Neural progenitor cell (in vitro differentiated cells): ENCODE data around the gene FOXG1. TPM values are rescaled to one million over a fixed set of nuclear protein-coding genes. Genes with fewer than 3 reads are reported as not detected.

Source experiments
- DNase-seq: peaks from one replicate; pipeline ENCODE4 v3.0.0-alpha.2; 2016; ENCODE audit warnings: low spot score
- H2AFZ ChIP-seq: fragments of 200-600 bp; sonication (generic); replicated peaks from 2 replicates; pipeline ENCODE4 v1.6.1; 2016; ENCODE audit warnings: antibody characterized with exemption
- H3F3A ChIP-seq: fragments of 200-600 bp; sonication (generic); 2 replicates; pipeline ENCODE4 v1.6.1; 2016; ENCODE audit warnings: antibody characterized with exemption, low read depth
- H3K27ac ChIP-seq: fragments of 200-600 bp; sonication (generic); 2 replicates; pipeline ENCODE4 v1.5.1; 2016; ENCODE audit warnings: mild to moderate bottlenecking
- H3K27me3 ChIP-seq: fragments of 200-600 bp; sonication (generic); 2 replicates; pipeline ENCODE4 v1.6.1; 2016; ENCODE audit warnings: mild to moderate bottlenecking, moderate library complexity
- H3K36me3 ChIP-seq: fragments of 200-600 bp; sonication (generic); 2 replicates; pipeline ENCODE4 v1.5.1; 2016
- H3K4me1 ChIP-seq: fragments of 200-600 bp; sonication (generic); 2 replicates; pipeline ENCODE4 v1.6.1; 2016; ENCODE audit warnings: mixed run types
- H3K4me2 ChIP-seq: fragments of 200-600 bp; sonication (generic); 2 replicates; pipeline ENCODE4 v1.6.1; 2016
- H3K4me3 ChIP-seq: fragments of 200-600 bp; sonication (generic); 2 replicates; pipeline ENCODE4 v1.5.1; 2016
- H3K79me2 ChIP-seq: fragments of 200-600 bp; sonication (generic); 2 replicates; pipeline ENCODE4 v1.6.1; 2016; ENCODE audit warnings: low read depth
- H3K9ac ChIP-seq: fragments of 200-600 bp; sonication (generic); 2 replicates; pipeline ENCODE4 v1.6.1; 2016
- H3K9me3 ChIP-seq: fragments of 200-600 bp; sonication (generic); 2 replicates; pipeline ENCODE4 v1.5.1; 2016; ENCODE audit warnings: low read depth
- H4K20me1 ChIP-seq: fragments of 200-600 bp; sonication (generic); 2 replicates; pipeline ENCODE4 v1.6.1; 2016; ENCODE audit warnings: low read depth
- H3K27ac Mint-ChIP-seq: 3 replicates; pipeline ENCODE4 v1.8.0; 2021; ENCODE audit warnings: mixed read lengths
- H3K27me3 Mint-ChIP-seq: 2 replicates; pipeline ENCODE4 v1.8.0; 2022; ENCODE audit warnings: low read depth, mild to moderate bottlenecking, inconsistent platforms, moderate library complexity, mixed read lengths; ENCODE audit not compliant: insufficient read depth
- H3K36me3 Mint-ChIP-seq: 3 replicates; pipeline ENCODE4 v1.8.0; 2021; ENCODE audit warnings: mixed read lengths
- H3K4me1 Mint-ChIP-seq: 3 replicates; pipeline ENCODE4 v1.8.0; 2021; ENCODE audit warnings: mixed read lengths
- H3K4me3 Mint-ChIP-seq: 3 replicates; pipeline ENCODE4 v1.8.0; 2021; ENCODE audit warnings: mild to moderate bottlenecking, moderate library complexity, mixed read lengths
- H3K9me3 Mint-ChIP-seq: 3 replicates; pipeline ENCODE4 v1.8.0; 2020; ENCODE audit warnings: mixed read lengths
- CTCF ChIP-seq: fragments of 200-600 bp; sonication (generic); IDR thresholded peaks from 2 replicates; pipeline ENCODE4 v1.5.1; 2017; ENCODE audit warnings: antibody characterized with exemption, mild to moderate bottlenecking
- EZH2 ChIP-seq: fragments of 200-600 bp; sonication (generic); IDR thresholded peaks from 2 replicates; pipeline ENCODE4 v1.6.1; 2017; ENCODE audit warnings: antibody characterized with exemption, mild to moderate bottlenecking, moderate library complexity
- EZH2phosphoT487 ChIP-seq: fragments of 200-600 bp; sonication (generic); IDR thresholded peaks from 2 replicates; pipeline ENCODE4 v1.6.1; 2017; ENCODE audit warnings: antibody characterized with exemption
- total RNA-seq: library from RNA; depleted of rRNA; stranded (reverse); fragments of >200 nt; gene quantifications from 2 replicates; pipeline ENCODE4 v1.2.3, GENCODE V29; 2015; ENCODE audit warnings: low replicate concordance

The FOXG1 gene
- total RNA-seq, 1 donor from 2014 or later, result 0.69 TPM

- Mint-ChIP-seq H3K9me3 (no peaks in the 10 kb centered on the region), H3K4me1 (peaks cover 37% of the 10 kb centered on the region), H3K36me3 (no peaks in the 10 kb centered on the region), H3K27me3 (peaks cover 43% of the 10 kb centered on the region), H3K4me3 (peak overlapping the region; percentile 83), H3K27ac (no peak overlapping the region)
- H3K4me1 ChIP-seq, result peaks cover 7% of the 10 kb centered on the region
- peak overlapping the region; percentile 82 for H3K4me2 ChIP-seq
- peaks cover 99% of the 10 kb centered on the region for H3K27me3 ChIP-seq
- H4K20me1 ChIP-seq, result peaks cover 3% of the 10 kb centered on the region
- H3K9ac ChIP-seq, result no peak overlapping the region
- peak overlapping the region; percentile 44 for H3K4me3 ChIP-seq
- no peaks in the 10 kb centered on the region for H3K9me3 ChIP-seq
- DNase-seq, result peak; percentile 21
- H3K79me2 ChIP-seq, result no peaks in the 10 kb centered on the region
- TF ChIP-seq CTCF, result no peak
- no peak for TF ChIP-seq EZH2
- no peak for TF ChIP-seq EZH2phosphoT487
- H3F3A ChIP-seq, result peaks cover 9% of the 10 kb centered on the region
- peak overlapping the region; percentile 97 for H2AFZ ChIP-seq
- no peak overlapping the region for H3K27ac ChIP-seq
- no peaks in the 10 kb centered on the region for H3K36me3 ChIP-seq
These were observed 17.8 kb downstream of the FOXG1 start for GRCh38 chr14:28784096-28785048.

GRCh38 chr14:28785096-28785952, 18.7 kb downstream of the FOXG1 start:
- Mint-ChIP-seq H3K36me3 (no peaks in the 10 kb centered on the region), H3K4me3 (peak overlapping the region; percentile 83), H3K27ac (no peak overlapping the region), H3K27me3 (peaks cover 35% of the 10 kb centered on the region), H3K9me3 (no peaks in the 10 kb centered on the region), H3K4me1 (peaks cover 34% of the 10 kb centered on the region)
- Histone ChIP-seq H3K9ac (no peak overlapping the region), H3K4me3 (peak overlapping the region; percentile 44), H2AFZ (peak overlapping the region; percentile 97), H4K20me1 (peaks cover 3% of the 10 kb centered on the region), H3F3A (peaks cover 9% of the 10 kb centered on the region), H3K9me3 (no peaks in the 10 kb centered on the region), H3K27me3 (peaks cover 99% of the 10 kb centered on the region), H3K36me3 (no peaks in the 10 kb centered on the region), H3K79me2 (no peaks in the 10 kb centered on the region), H3K4me2 (peak overlapping the region; percentile 82), H3K27ac (no peak overlapping the region), H3K4me1 (peaks cover 7% of the 10 kb centered on the region)
- peak; percentile 56 for DNase-seq
- TF ChIP-seq CTCF, result no peak
- TF ChIP-seq EZH2, result peak; percentile 77
- TF ChIP-seq EZH2phosphoT487, result peak; percentile 78

GRCh38 chr14:28807518-28807917, 40.9 kb downstream of the FOXG1 start:
- Mint-ChIP-seq H3K4me3 (no peak overlapping the region), H3K4me1 (no peaks in the 10 kb centered on the region), H3K36me3 (no peaks in the 10 kb centered on the region), H3K9me3 (no peaks in the 10 kb centered on the region), H3K27ac (no peak overlapping the region), H3K27me3 (no peaks in the 10 kb centered on the region)
- Histone ChIP-seq H3K4me1 (no peaks in the 10 kb centered on the region), H3K27ac (no peak overlapping the region), H4K20me1 (no peaks in the 10 kb centered on the region), H3K27me3 (no peaks in the 10 kb centered on the region), H3K4me2 (no peak overlapping the region), H3F3A (no peaks in the 10 kb centered on the region), H3K4me3 (no peak overlapping the region), H3K9ac (no peak overlapping the region), H2AFZ (no peak overlapping the region), H3K36me3 (no peaks in the 10 kb centered on the region), H3K79me2 (no peaks in the 10 kb centered on the region), H3K9me3 (no peaks in the 10 kb centered on the region)
- DNase-seq, result no peak
- TF ChIP-seq CTCF (no peak), EZH2phosphoT487 (no peak), EZH2 (no peak)
